GM20000 (cell line): ENCODE results near the gene ERLIN1.

ENCODE experiments used
- DNase-seq: peaks from one replicate; pipeline ENCODE4 v3.0.0; 2012; ENCODE audit warnings: low spot score
- TF ChIP-seq, protein P1 (sequence below): IDR thresholded peaks from 2 replicates; pipeline ENCODE4 v1.5.1; 2012; ENCODE audit warnings: mild to moderate bottlenecking, control low read depth; ENCODE audit errors: extremely low read depth, missing control alignments

ERLIN1 gene

GRCh38 chr10:100208276-100208675 lies 22.4 kb upstream of the ERLIN1 start:
- DNase-seq, result no peak
- TF ChIP-seq, protein P1, sequence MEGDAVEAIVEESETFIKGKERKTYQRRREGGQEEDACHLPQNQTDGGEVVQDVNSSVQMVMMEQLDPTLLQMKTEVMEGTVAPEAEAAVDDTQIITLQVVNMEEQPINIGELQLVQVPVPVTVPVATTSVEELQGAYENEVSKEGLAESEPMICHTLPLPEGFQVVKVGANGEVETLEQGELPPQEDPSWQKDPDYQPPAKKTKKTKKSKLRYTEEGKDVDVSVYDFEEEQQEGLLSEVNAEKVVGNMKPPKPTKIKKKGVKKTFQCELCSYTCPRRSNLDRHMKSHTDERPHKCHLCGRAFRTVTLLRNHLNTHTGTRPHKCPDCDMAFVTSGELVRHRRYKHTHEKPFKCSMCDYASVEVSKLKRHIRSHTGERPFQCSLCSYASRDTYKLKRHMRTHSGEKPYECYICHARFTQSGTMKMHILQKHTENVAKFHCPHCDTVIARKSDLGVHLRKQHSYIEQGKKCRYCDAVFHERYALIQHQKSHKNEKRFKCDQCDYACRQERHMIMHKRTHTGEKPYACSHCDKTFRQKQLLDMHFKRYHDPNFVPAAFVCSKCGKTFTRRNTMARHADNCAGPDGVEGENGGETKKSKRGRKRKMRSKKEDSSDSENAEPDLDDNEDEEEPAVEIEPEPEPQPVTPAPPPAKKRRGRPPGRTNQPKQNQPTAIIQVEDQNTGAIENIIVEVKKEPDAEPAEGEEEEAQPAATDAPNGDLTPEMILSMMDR, result no peak

- no peak for DNase-seq
- TF ChIP-seq, protein P1, result no peak
These were observed 18.5 kb upstream of the ERLIN1 start for GRCh38 chr10:100204370-100204769.

GRCh38 chr10:100201549-100201948 lies 15.7 kb upstream of the ERLIN1 start:
- DNase-seq, result no peak
- TF ChIP-seq, protein P1, result no peak

- DNase-seq, result no peak
- TF ChIP-seq, protein P1, result no peak
These were observed 8.9 kb upstream of the ERLIN1 start for GRCh38 chr10:100194711-100195110.

DNA sequence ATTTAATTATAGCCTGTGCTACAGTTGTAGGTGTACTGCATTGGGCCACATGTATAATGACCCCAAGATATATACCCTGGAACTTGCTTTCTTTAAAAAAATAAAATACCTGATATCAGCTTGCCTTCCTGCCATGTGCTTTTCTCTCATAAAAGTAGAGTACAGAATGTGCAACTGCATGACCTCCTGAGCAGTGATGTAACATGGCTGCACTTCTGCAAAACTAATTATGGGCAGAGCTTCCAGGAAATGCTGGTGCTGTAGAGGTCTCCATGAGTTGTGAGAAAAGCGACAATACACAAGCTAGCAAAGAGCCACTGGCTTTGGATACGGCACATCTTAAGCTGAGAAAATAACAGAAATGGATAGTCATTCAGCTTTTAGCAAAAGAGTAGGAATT lies 6.5 kb upstream of the ERLIN1 start:
- no peak for DNase-seq
- TF ChIP-seq, protein P1, result no peak

DNA sequence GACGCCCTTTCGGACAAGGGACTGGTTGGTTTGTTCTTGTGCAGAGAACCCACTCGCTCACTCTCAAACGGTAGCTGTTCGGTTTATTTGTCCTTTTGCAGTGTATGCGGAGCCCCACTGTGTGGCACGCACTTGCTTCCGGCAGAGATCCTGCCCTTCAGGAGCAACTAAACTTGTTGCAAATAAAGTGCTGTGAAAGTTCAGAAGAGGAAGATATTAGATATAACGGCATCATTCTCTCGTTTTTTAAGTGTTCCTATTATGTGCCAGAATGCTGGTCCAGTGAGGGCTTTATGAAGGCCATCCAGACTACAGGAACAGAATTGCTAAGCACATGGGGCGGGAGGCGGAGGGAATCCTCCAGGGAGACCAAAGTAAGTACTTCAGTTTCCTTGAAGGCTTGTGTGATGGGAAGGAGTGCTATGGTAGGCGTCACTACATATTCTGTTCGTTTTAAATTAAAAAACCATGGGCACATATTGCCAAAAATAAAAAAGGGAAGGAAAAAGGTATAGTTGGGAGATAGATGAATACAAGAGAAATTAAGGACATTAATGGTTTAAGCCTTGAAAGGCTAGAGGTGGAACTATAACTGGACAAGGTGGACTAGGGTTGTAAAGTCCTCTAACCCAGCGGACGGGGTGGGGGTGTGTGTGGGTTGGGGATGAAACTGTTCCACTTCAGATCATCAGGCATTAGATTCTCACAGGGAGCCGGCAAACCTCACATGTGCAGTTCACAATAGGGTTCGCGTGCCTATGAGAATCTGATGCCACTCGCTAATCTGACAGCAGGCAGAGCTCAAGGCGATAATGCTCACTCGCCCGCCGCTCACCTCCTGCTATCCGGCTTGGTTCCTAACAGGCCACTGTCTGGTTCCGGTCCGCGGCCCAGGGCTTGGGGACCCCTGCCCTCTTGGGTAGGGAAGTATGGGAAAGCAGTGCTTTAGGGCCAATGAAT lies 704 bp upstream of the ERLIN1 start:
- no peak for DNase-seq
- TF ChIP-seq, protein P1, result no peak

GRCh38 chr10:100184840-100185239 lies 989 bp downstream of the ERLIN1 start:
- TF ChIP-seq, protein P1, result no peak
- DNase-seq, result peak; percentile 36
